ENCODE measurements around the gene CDH26. TPM values are rescaled to one million over a fixed set of nuclear protein-coding genes. Genes with fewer than 3 reads are reported as not detected.
A peak's percentile ranks its signal among the peaks of the same experiment; 100 is the strongest.
"Not testable (repeated sequence)": the region's sequence is repeated elsewhere in the genome, so short reads cannot be mapped to it uniquely, and the experiment has no call there.

The CDH26 gene
- total and polyA plus RNA-seq, 5 donors: 0.39 to 1.7 (median 1.2) TPM

DNA sequence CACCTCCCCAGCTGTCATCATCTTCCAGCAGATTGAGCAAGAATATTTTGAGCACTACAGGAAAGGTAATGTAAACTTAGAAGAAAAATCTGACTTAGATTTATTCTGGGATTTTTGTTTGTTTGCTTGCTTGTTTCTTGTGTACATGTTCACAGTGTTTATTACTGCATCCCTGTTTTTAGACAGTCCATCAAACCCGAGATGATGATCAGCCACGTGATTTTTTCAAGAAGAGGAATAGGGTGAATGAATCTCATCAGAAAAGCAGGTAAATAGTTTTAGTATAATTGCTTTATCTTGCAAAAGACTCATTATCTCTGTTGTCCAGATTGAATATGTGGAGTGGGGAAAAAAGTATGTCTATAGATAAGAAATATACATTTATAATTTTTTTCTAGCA, 16.0 kb upstream of the CDH26 start:
- no peaks in the 10 kb centered on the region for H3K27me3 ChIP-seq (ENCODE audit: control insufficient read depth, insufficient read depth)
- H3K27ac ChIP-seq (ENCODE audit: low read length): no peak overlapping the region
- intact Hi-C loops (cut with DNase I): no loop called here
- WGBS: 78% methylated on average over 2 of the region's 2 CpGs
- H3K4me1 ChIP-seq (ENCODE audit: control insufficient read depth, insufficient read depth, low read length): peaks cover 5% of the 10 kb centered on the region
- H3K4me3 ChIP-seq (ENCODE audit: low read length): no peak overlapping the region
- H3K9me3 ChIP-seq (ENCODE audit: control insufficient read depth, low read length): no peaks in the 10 kb centered on the region
- ATAC-seq (no peak), DNase-seq (no peak)

GRCh38 chr20:59944726-59945125, 13.5 kb upstream of the CDH26 start:
- ATAC-seq (no peak), DNase-seq (no peak)
- Histone ChIP-seq H3K27me3 (ENCODE audit: control insufficient read depth, insufficient read depth) (no peaks in the 10 kb centered on the region), H3K9me3 (ENCODE audit: control insufficient read depth, low read length) (no peaks in the 10 kb centered on the region), H3K27ac (ENCODE audit: low read length) (no peak overlapping the region), H3K4me1 (ENCODE audit: control insufficient read depth, insufficient read depth, low read length) (no peaks in the 10 kb centered on the region), H3K4me3 (ENCODE audit: low read length) (no peak overlapping the region)
- 82% methylated on average over 7 of the region's 7 CpGs for WGBS
- intact Hi-C loops (cut with DNase I): no loop called here

- WGBS: 50% methylated on average over 3 of the region's 3 CpGs
- H3K4me1 ChIP-seq (ENCODE audit: control insufficient read depth, insufficient read depth, low read length): no peaks in the 10 kb centered on the region
- no peak overlapping the region for H3K4me3 ChIP-seq (ENCODE audit: low read length)
- ATAC-seq (no peak), DNase-seq (no peak)
- intact Hi-C loops (cut with DNase I): no loop called here
- no peaks in the 10 kb centered on the region for H3K9me3 ChIP-seq (ENCODE audit: control insufficient read depth, low read length)
- H3K27ac ChIP-seq (ENCODE audit: low read length): no peak overlapping the region
- H3K27me3 ChIP-seq (ENCODE audit: control insufficient read depth, insufficient read depth): no peaks in the 10 kb centered on the region
These were observed 13.0 kb upstream of the CDH26 start for GRCh38 chr20:59945175-59945574.

DNA sequence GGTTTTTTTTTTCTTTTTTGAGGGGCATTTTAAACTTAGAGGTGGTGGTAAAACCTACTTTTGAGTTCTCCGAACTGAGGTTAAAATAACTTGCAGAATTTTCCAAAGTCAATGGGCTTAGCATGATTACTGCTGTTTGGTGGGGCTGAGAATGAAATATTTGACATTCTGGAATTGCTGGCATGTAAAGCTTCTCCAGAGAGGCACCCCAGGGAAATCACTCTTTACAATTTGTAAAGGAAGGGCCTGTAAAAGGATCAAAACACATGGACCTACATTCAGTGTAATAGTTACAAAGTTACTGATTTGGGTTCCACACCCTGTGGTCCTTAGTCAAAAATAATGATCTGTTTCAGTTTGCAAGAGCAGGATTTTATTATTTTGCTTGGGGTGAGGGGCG, 12.5 kb upstream of the CDH26 start:
- Histone ChIP-seq H3K27ac (ENCODE audit: low read length) (no peak overlapping the region), H3K9me3 (ENCODE audit: control insufficient read depth, low read length) (no peaks in the 10 kb centered on the region), H3K27me3 (ENCODE audit: control insufficient read depth, insufficient read depth) (no peaks in the 10 kb centered on the region), H3K4me3 (ENCODE audit: low read length) (no peak overlapping the region), H3K4me1 (ENCODE audit: control insufficient read depth, insufficient read depth, low read length) (no peaks in the 10 kb centered on the region)
- ATAC-seq (no peak), DNase-seq (no peak)
- 74% methylated on average over 2 of the region's 2 CpGs for WGBS
- intact Hi-C loops (cut with DNase I): no loop called here

DNA sequence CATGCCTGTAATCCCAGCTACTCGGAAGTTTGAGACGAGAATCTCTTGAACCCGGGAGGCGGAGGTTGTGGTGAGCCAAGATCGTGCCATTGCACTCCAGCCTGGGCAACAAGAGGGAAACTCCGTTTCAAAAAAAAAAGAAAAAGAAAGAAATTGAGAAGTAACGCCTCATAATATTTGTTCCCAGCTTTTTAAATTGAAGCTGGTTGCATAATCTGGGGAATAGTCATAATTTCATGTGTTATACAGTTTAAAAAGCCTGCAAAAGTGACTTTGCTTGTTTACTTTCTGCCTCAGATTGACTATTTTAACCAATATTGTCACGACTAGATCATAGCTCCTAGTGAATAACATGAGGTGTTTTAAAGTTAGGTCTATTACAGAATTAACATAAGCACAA, 10.8 kb upstream of the CDH26 start:
- intact Hi-C loops (cut with DNase I): no loop called here
- ATAC-seq: no peak
- no peaks in the 10 kb centered on the region for H3K9me3 ChIP-seq (ENCODE audit: control insufficient read depth, low read length)
- H3K27ac ChIP-seq (ENCODE audit: low read length): no peak overlapping the region
- H3K27me3 ChIP-seq (ENCODE audit: control insufficient read depth, insufficient read depth): no peaks in the 10 kb centered on the region
- no peak overlapping the region for H3K4me3 ChIP-seq (ENCODE audit: low read length)
- H3K4me1 ChIP-seq (ENCODE audit: control insufficient read depth, insufficient read depth, low read length): no peaks in the 10 kb centered on the region
- no peak for DNase-seq
- 86% methylated on average over 8 of the region's 8 CpGs for WGBS

DNA sequence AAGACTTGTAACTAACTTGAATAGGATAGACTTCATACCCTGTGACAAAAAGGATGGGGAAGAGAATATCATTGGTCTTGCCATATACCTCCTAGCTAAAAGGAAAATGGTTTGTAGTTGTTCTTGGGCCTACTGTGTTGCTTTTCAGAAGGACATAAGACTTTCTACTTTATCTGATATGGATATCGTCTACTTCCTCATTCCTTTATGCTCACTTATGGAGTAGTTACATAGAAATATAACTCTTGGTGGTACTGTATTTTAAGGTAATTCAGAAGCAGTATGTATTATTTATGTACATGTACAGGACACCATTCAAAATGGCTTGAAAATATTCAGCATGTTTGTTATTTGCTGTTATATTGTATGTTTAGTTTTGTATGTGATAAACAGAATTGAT, 10.0 kb upstream of the CDH26 start:
- whole genome bisulfite sequencing: 46% methylated on average over 1 of the region's 1 CpG
- Histone ChIP-seq H3K9me3 (ENCODE audit: control insufficient read depth, low read length) (no peaks in the 10 kb centered on the region), H3K27ac (ENCODE audit: low read length) (no peak overlapping the region), H3K27me3 (ENCODE audit: control insufficient read depth, insufficient read depth) (no peaks in the 10 kb centered on the region), H3K4me3 (ENCODE audit: low read length) (no peak overlapping the region), H3K4me1 (ENCODE audit: control insufficient read depth, insufficient read depth, low read length) (no peaks in the 10 kb centered on the region)
- ATAC-seq (no peak), DNase-seq (no peak)
- intact Hi-C loops (cut with DNase I): no loop called here

- Histone ChIP-seq H3K27me3 (ENCODE audit: control insufficient read depth, insufficient read depth) (no peaks in the 10 kb centered on the region), H3K9me3 (ENCODE audit: control insufficient read depth, low read length) (no peaks in the 10 kb centered on the region), H3K4me3 (ENCODE audit: low read length) (no peak overlapping the region), H3K27ac (ENCODE audit: low read length) (no peak overlapping the region), H3K4me1 (ENCODE audit: control insufficient read depth, insufficient read depth, low read length) (no peaks in the 10 kb centered on the region)
- intact Hi-C loops (cut with DNase I): no loop called here
- no peak for ATAC-seq
- no peak for DNase-seq
- 38% methylated on average over 7 of the region's 7 CpGs for WGBS
These were observed 9.1 kb upstream of the CDH26 start for GRCh38 chr20:59948828-59949720.

DNA sequence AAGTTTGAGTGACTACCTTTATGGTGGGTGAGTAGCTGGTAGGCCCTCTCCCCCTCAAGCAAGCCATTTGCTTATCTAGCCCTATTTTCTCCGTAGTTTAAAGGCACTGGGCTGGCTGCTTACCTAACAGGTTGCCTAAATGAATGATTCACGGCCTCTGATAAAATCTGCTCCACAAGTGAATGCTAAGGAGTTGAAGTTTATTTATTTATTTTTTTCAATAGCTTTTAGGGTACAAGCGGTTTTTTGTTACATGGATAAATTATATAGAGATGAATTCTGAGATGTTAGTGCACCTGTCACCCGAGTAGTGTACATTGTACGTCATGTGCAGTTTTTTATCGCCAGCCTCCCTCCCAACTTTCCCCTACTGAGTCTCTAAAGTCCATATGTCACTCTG, 8.3 kb upstream of the CDH26 start:
- no peak overlapping the region for H3K4me3 ChIP-seq (ENCODE audit: low read length)
- DNase-seq (no peak), ATAC-seq (no peak)
- no peak overlapping the region for H3K27ac ChIP-seq (ENCODE audit: low read length)
- H3K9me3 ChIP-seq (ENCODE audit: control insufficient read depth, low read length): no peaks in the 10 kb centered on the region
- H3K4me1 ChIP-seq (ENCODE audit: control insufficient read depth, insufficient read depth, low read length): no peaks in the 10 kb centered on the region
- H3K27me3 ChIP-seq (ENCODE audit: control insufficient read depth, insufficient read depth): no peaks in the 10 kb centered on the region
- intact Hi-C loops (cut with DNase I): no loop called here
- 93% methylated on average over 6 of the region's 6 CpGs for WGBS

GRCh38 chr20:59954718-59955117, 3.5 kb upstream of the CDH26 start:
- Histone ChIP-seq H3K4me1 (ENCODE audit: control insufficient read depth, insufficient read depth, low read length) (no peaks in the 10 kb centered on the region), H3K27ac (ENCODE audit: low read length) (no peak overlapping the region), H3K4me3 (ENCODE audit: low read length) (no peak overlapping the region), H3K27me3 (ENCODE audit: control insufficient read depth, insufficient read depth) (no peaks in the 10 kb centered on the region), H3K9me3 (ENCODE audit: control insufficient read depth, low read length) (no peaks in the 10 kb centered on the region)
- ATAC-seq: no peak
- DNase-seq: no peak
- 84% methylated on average over 4 of the region's 4 CpGs for WGBS
- intact Hi-C loops (cut with DNase I): no loop called here

GRCh38 chr20:59955131-59955796, 3.0 kb upstream of the CDH26 start:
- no peak for DNase-seq
- Histone ChIP-seq H3K4me3 (ENCODE audit: low read length) (no peak overlapping the region), H3K27me3 (ENCODE audit: control insufficient read depth, insufficient read depth) (no peaks in the 10 kb centered on the region), H3K4me1 (ENCODE audit: control insufficient read depth, insufficient read depth, low read length) (no peaks in the 10 kb centered on the region), H3K27ac (ENCODE audit: low read length) (no peak overlapping the region), H3K9me3 (ENCODE audit: control insufficient read depth, low read length) (no peaks in the 10 kb centered on the region)
- intact Hi-C loops (cut with DNase I): no loop called here
- WGBS: 74% methylated on average over 8 of the region's 8 CpGs
- ATAC-seq: peak in 1 of 2 donors; percentile 54

GRCh38 chr20:59957568-59957967, 655 bp upstream of the CDH26 start:
- intact Hi-C loops (cut with DNase I); ATAC-seq; DNase-seq; H3K4me1 ChIP-seq (ENCODE audit: control insufficient read depth, insufficient read depth, low read length); H3K27ac ChIP-seq (ENCODE audit: low read length); H3K27me3 ChIP-seq (ENCODE audit: control insufficient read depth, insufficient read depth); H3K9me3 ChIP-seq (ENCODE audit: control insufficient read depth, low read length); H3K4me3 ChIP-seq (ENCODE audit: low read length): not testable (repeated sequence)
